Neural cell (in vitro differentiated cells): Measurements from ENCODE around the gene RPL15.

Experiments used
- CTCF ChIP-seq: fragments of 450-650 bp; IDR thresholded peaks from 2 replicates; pipeline ENCODE4 v1.5.1; 2014; ENCODE audit warnings: antibody characterized with exemption, mild to moderate bottlenecking, moderate library complexity; ENCODE audit not compliant: poor library complexity, severe bottlenecking
- EP300 ChIP-seq: fragments of 450-650 bp; conservative IDR thresholded peaks from 2 replicates; pipeline ENCODE4 v1.6.1; 2014; ENCODE audit warnings: antibody characterized with exemption, mild to moderate bottlenecking, moderate library complexity; ENCODE audit not compliant: poor library complexity, severe bottlenecking
- EZH2 ChIP-seq: fragments of 200-600, 300-800 bp; shearing (Covaris generic), sonication (generic); IDR thresholded peaks from 2 replicates; pipeline ENCODE4 v1.6.1; 2014; ENCODE audit warnings: antibody characterized with exemption, low read length, borderline replicate concordance, mild to moderate bottlenecking; ENCODE audit not compliant: insufficient read depth, poor library complexity, severe bottlenecking
- REST ChIP-seq: IDR thresholded peaks from 2 replicates; pipeline ENCODE4 v1.6.1; 2012; ENCODE audit warnings: borderline replicate concordance

GRCh38 chr3:23879485-23879884, 37.4 kb upstream of the RPL15 start:
- TF ChIP-seq EZH2 = no peak
- TF ChIP-seq CTCF = no peak
- TF ChIP-seq EP300 = no peak
- TF ChIP-seq REST = no peak
